ENCODE data around the gene HDDC2.

The HDDC2 gene, protein sequence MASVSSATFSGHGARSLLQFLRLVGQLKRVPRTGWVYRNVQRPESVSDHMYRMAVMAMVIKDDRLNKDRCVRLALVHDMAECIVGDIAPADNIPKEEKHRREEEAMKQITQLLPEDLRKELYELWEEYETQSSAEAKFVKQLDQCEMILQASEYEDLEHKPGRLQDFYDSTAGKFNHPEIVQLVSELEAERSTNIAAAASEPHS

DNA sequence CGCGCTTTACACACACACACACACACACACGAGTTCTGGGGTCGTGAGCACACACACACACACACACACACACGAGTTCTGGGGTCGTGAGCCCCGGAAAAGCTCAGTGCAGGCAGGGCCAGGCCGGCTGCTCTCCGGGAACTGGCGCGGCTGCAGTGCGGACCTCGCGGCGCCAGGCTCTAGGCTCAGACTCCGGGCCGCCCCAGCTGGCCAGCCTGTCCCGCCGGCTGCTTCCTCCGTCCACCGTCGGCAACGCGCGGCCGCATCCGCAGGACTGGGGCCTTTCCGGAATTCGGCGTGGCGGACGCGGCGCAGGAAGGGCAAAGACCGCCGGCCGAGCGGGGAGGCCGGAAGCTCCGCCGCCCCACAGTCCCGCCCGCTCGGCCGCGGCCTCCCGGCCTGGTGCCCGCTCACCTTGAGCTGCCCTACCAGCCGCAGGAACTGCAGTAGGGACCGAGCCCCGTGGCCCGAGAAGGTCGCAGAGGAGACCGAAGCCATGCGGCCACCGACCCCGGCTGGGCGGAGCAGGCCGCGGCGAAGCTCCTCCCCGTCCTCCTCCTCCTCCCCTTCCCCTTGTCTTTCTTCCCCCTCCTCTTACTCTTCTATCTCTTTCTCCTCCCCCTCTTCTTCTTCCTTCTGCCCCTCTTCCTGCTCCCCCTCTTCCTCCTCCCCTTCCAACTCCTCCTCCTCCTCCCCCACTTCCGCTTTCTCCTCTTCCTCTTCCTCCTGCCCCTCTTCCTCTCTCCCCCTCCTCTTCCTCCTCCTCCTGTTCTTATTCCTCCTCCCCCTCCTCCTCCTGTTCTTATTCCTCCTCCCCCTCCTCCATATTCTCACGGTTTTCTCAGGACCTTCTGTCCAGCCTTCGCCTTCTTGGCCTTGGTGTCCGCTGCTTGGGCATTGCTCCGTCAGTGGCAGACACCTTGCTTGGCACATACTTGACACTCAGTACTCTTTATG, at the start of gene HDDC2:
Gene HDDC2 (minus strand): TSS at position 533 of the 957 bp plus-strand sequence. CDS start 35 bp downstream, at position 498.
- peaks cover 2% of the 10 kb centered on the region for H3K9me3 Mint-ChIP-seq
- H3K27me3 Mint-ChIP-seq (ENCODE audit: low read depth), result no peaks in the 10 kb centered on the region
- H3K27ac Mint-ChIP-seq, result peak within 1 kb of the TSS; percentile 90 to 97 (median 96)
- H3K4me3 Mint-ChIP-seq, result peak within 1 kb of the TSS; percentile 89 to 98 (median 92)
- H3K36me3 Mint-ChIP-seq (ENCODE audit: low read depth), result peaks cover 34% of the 10 kb centered on the region
- TF ChIP-seq, protein P1, sequence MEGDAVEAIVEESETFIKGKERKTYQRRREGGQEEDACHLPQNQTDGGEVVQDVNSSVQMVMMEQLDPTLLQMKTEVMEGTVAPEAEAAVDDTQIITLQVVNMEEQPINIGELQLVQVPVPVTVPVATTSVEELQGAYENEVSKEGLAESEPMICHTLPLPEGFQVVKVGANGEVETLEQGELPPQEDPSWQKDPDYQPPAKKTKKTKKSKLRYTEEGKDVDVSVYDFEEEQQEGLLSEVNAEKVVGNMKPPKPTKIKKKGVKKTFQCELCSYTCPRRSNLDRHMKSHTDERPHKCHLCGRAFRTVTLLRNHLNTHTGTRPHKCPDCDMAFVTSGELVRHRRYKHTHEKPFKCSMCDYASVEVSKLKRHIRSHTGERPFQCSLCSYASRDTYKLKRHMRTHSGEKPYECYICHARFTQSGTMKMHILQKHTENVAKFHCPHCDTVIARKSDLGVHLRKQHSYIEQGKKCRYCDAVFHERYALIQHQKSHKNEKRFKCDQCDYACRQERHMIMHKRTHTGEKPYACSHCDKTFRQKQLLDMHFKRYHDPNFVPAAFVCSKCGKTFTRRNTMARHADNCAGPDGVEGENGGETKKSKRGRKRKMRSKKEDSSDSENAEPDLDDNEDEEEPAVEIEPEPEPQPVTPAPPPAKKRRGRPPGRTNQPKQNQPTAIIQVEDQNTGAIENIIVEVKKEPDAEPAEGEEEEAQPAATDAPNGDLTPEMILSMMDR (IDR thresholded peaks at IDR 0.05; ENCODE audit: unreplicated experiment in 3 of 3), result no peak
- peaks cover 29% of the 10 kb centered on the region for H3K4me1 Mint-ChIP-seq

DNA sequence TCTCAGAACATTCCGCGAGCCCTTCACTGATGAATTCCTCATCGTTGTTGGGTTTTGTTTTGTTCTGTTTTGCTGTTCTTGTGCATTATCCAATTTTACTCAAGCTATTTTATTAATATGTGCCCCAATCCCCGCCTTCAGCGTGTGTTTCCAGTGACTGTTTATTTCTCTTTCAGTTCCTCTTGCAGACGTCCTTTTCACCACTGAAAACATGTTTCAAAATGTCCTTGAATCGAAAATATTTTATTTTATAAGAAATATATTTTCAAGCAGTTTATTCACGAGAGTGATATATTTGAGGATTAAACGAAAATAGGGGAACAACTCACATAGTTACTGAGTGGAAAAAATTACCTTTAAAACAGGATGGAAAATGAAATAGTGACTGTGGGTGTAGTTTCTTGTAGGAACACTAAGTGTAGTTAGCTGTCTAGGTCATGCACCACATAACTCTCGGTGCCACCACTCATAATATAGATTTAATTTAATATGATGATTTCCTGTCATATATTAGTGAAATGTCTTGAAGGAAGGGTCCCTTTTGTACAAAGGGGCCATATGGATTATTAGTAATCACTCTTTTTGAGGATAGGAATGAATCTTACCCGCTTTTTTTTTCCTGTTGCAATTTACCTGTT, 45.3 kb upstream of the HDDC2 start:
- no peak overlapping the region for H3K4me3 Mint-ChIP-seq
- no peaks in the 10 kb centered on the region for H3K9me3 Mint-ChIP-seq
- no peaks in the 10 kb centered on the region for H3K27me3 Mint-ChIP-seq (ENCODE audit: low read depth)
- no peak overlapping the region for H3K27ac Mint-ChIP-seq
- H3K4me1 Mint-ChIP-seq, result no peaks in the 10 kb centered on the region
- no peaks in the 10 kb centered on the region for H3K36me3 Mint-ChIP-seq (ENCODE audit: low read depth)
- TF ChIP-seq, protein P1 (IDR thresholded peaks at IDR 0.05; ENCODE audit: unreplicated experiment in 3 of 3), result no peak

DNA sequence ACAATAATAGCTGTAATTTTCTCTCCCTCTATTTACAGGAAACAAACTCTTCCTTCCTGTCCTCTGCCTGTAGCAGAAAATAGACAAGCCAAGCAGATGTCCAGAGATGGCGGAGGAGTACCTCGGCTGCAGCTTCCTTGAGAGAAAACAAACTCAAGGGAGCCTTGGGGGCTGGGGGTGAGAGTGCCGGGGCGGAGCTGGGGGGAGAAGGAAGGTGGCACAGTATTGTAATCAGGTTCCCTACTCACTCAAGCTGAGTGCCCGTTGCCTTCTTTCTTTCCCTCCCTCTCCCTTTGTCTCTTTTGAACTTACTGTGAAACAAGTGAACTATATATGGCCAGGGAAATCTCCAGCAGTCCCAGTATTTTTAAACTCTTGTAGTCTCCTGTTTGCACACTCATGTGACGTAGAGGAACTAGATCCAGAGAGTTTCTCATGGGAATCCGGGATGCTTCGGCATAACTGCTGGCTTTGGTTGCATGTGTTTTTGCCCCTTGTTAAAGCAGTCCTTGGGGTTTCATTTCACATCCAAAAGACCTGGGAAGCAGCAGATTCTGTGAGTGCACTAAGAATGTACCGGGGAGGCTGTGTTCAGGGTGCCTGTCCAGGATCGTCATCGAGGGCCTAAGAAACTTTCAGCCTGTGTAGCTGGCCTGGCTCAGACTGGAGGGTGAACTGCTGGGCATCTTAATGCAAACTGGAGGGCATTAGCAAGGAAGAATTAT, 44.6 kb upstream of the HDDC2 start:
- H3K9me3 Mint-ChIP-seq, result no peaks in the 10 kb centered on the region
- no peak overlapping the region for H3K4me3 Mint-ChIP-seq
- peak overlapping the region in 2 of 3 experiments; percentile 21 to 26 for H3K27ac Mint-ChIP-seq
- H3K36me3 Mint-ChIP-seq (ENCODE audit: low read depth), result no peaks in the 10 kb centered on the region
- TF ChIP-seq, protein P1 (IDR thresholded peaks at IDR 0.05; ENCODE audit: unreplicated experiment in 3 of 3), result no peak
- H3K4me1 Mint-ChIP-seq, result no peaks in the 10 kb centered on the region
- no peaks in the 10 kb centered on the region for H3K27me3 Mint-ChIP-seq (ENCODE audit: low read depth)

DNA sequence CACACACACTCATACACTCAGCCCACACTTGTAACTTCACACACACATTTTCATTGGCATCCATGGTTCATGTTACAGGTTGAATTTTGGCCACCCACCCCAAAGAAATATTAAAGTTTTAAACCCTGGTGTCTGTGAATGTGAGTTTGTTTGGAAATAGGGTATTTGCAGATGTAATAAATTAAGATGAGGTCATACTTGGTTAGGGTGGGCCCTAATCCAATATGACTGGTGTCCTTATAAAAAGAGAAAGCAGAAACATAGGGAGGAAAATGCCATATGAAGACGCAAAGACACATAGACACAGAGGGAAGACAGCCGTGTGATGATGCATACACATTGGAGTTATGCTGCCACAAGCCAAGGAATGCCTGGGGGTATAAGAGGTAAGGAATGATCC, 39.7 kb upstream of the HDDC2 start:
- Mint-ChIP-seq H3K4me1 (no peaks in the 10 kb centered on the region), H3K27me3 (ENCODE audit: low read depth) (no peaks in the 10 kb centered on the region)

DNA sequence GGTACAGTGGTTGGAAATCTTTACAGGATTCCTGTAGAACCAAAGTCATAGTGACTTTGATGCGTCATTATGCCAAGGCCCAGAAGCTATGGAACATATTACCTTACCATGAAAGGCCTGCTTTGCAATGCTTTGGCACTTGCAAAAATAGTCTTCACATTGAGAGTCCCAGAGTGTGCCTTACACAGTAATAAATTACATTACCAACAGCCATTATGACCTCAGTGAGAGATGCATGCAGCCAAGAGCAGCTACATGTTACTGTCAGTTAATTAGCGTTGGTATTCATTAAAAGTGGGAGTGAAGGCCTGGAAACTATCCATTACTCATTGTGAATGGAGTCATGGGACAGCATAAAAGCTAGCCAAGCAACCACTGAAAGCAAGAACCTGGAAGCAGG, 39.2 kb upstream of the HDDC2 start:
- Mint-ChIP-seq H3K9me3 (no peaks in the 10 kb centered on the region), H3K36me3 (ENCODE audit: low read depth) (no peaks in the 10 kb centered on the region), H3K4me1 (no peaks in the 10 kb centered on the region)

More for the DNA sequence above, 39.7 kb upstream of the HDDC2 start:
- Mint-ChIP-seq H3K9me3 (no peaks in the 10 kb centered on the region), H3K27ac (no peak overlapping the region), H3K36me3 (ENCODE audit: low read depth) (no peaks in the 10 kb centered on the region), H3K4me3 (no peak overlapping the region)
- TF ChIP-seq, protein P1 (IDR thresholded peaks at IDR 0.05; ENCODE audit: unreplicated experiment in 3 of 3), result no peak

More for the DNA sequence above, 39.2 kb upstream of the HDDC2 start:
- Mint-ChIP-seq H3K27ac (no peak overlapping the region), H3K27me3 (ENCODE audit: low read depth) (no peaks in the 10 kb centered on the region), H3K4me3 (no peak overlapping the region)
- TF ChIP-seq, protein P1 (IDR thresholded peaks at IDR 0.05; ENCODE audit: unreplicated experiment in 3 of 3), result no peak

Data from nephron (organoid).